CD8-positive, alpha-beta memory T cell (primary cell): ENCODE data around the gene GABBR1. TPM values are rescaled to one million over a fixed set of nuclear protein-coding genes. Genes with fewer than 3 reads are reported as not detected.

ENCODE experiments used
- CTCF ChIA-PET: fragments of 350-600 bp; sonication (Branson Sonifier 250); formaldehyde crosslinking; loops from one replicate; lab custom pipeline; 2021; ENCODE audit warnings: antibody characterized with exemption; lab: Charles Lee
- POLR2A ChIA-PET: fragments of 350-600 bp; sonication (Branson Sonifier 250); formaldehyde crosslinking; loops from one replicate; lab custom pipeline; 2021; ENCODE audit warnings: antibody characterized with exemption; lab: Charles Lee
- DNase-seq, 5 donors: peaks; one replicate each; pipeline versions ENCODE4 v3.0.0 to v3.0.0-alpha.2; 2020 to 2022; ENCODE audit warnings: mixed read lengths in 1 of 5
- H3K27ac ChIP-seq: one replicate; pipeline ENCODE4 v1.7.0; 2013; ENCODE audit warnings: low read depth, mild to moderate bottlenecking, low read length, moderate library complexity
- H3K27me3 ChIP-seq: 2 replicates; pipeline ENCODE4 v1.7.0; 2013; ENCODE audit warnings: low read length, mild to moderate bottlenecking; ENCODE audit not compliant: insufficient read depth, poor library complexity, severe bottlenecking
- H3K36me3 ChIP-seq: 2 replicates; pipeline ENCODE4 v1.7.0; 2013; ENCODE audit warnings: mild to moderate bottlenecking, low read length, moderate library complexity; ENCODE audit not compliant: insufficient read depth
- H3K4me1 ChIP-seq: 2 replicates; pipeline ENCODE4 v1.7.0; 2013; ENCODE audit warnings: mild to moderate bottlenecking, low read length, moderate library complexity; ENCODE audit not compliant: insufficient read depth
- H3K4me3 ChIP-seq: 2 replicates; pipeline ENCODE4 v1.7.0; 2013; ENCODE audit warnings: mild to moderate bottlenecking, low read length
- H3K9me3 ChIP-seq: 2 replicates; pipeline ENCODE4 v1.7.0; 2013; ENCODE audit warnings: mild to moderate bottlenecking, low read length
- H3K27ac Mint-ChIP-seq, 8 donors: one replicate each; pipeline ENCODE4 v1.8.0; 2020 to 2021; ENCODE audit warnings: mixed read lengths in 8 of 8, mild to moderate bottlenecking in 6 of 8, inconsistent platforms in 3 of 8, moderate library complexity in 3 of 8
- H3K27me3 Mint-ChIP-seq, 2 donors: one replicate each; pipeline ENCODE4 v1.8.0; 2020 to 2021; ENCODE audit warnings: mixed read lengths in 2 of 2, mild to moderate bottlenecking in 1 of 2, moderate library complexity in 1 of 2
- H3K36me3 Mint-ChIP-seq, 3 donors: one replicate each; pipeline ENCODE4 v1.8.0; 2020 to 2021; ENCODE audit warnings: mixed read lengths in 3 of 3, inconsistent platforms in 1 of 3, mild to moderate bottlenecking in 1 of 3
- H3K4me1 Mint-ChIP-seq, 3 donors: one replicate each; pipeline ENCODE4 v1.8.0; 2020 to 2021; ENCODE audit warnings: mixed read lengths in 3 of 3, inconsistent platforms in 1 of 3, mild to moderate bottlenecking in 1 of 3
- H3K4me3 Mint-ChIP-seq, 7 donors: one replicate each; pipeline ENCODE4 v1.8.0; 2020 to 2021; ENCODE audit warnings: mixed read lengths in 7 of 7, mild to moderate bottlenecking in 6 of 7, moderate library complexity in 4 of 7, inconsistent platforms in 2 of 7
- H3K9me3 Mint-ChIP-seq, 5 donors: one replicate each; pipeline ENCODE4 v1.8.0; 2020 to 2022; ENCODE audit warnings: mixed read lengths in 5 of 5, mild to moderate bottlenecking in 3 of 5, moderate library complexity in 2 of 5, inconsistent platforms in 1 of 5
- polyA plus RNA-seq: library from polyadenylated mRNA; unstranded; fragments of 300-500 nt; fragmentation: Illumina TruSeq; gene quantifications from one replicate; pipeline ENCODE4 v1.2.3, GENCODE V29; 2021
- total RNA-seq, 2 experiments: library from RNA; stranded (reverse); gene quantifications; one replicate each; pipeline ENCODE4 v1.2.3, GENCODE V29; 2021

Gene GABBR1
- total and polyA plus RNA-seq, 3 experiments from 2014 or later, result 0.45 to 8.8 (median 8.3) TPM

GRCh38 chr6:29561606-29562181, 71.3 kb downstream of the GABBR1 start:
- no peaks in the 10 kb centered on the region for H3K4me1 ChIP-seq
- Mint-ChIP-seq H3K4me1 (peaks cover 0 to 4% (median 3%) of the 10 kb centered on the region in 3 donors), H3K4me3 (no peak overlapping the region), H3K36me3 (no peaks in the 10 kb centered on the region), H3K27me3 (peaks cover 32 to 72% of the 10 kb centered on the region in 2 donors), H3K27ac (no peak overlapping the region), H3K9me3 (no peaks in the 10 kb centered on the region)
- H3K27ac ChIP-seq, result no peak overlapping the region
- H3K27me3 ChIP-seq, result no peaks in the 10 kb centered on the region
- DNase-seq, result no peak
- POLR2A ChIA-PET, result no interaction called here
- H3K4me3 ChIP-seq, result no peak overlapping the region
- H3K36me3 ChIP-seq, result no peaks in the 10 kb centered on the region
- H3K9me3 ChIP-seq, result no peaks in the 10 kb centered on the region
- CTCF ChIA-PET, result no interaction called here

GRCh38 chr6:29561091-29561490, 71.9 kb downstream of the GABBR1 start:
- peaks cover 38 to 74% of the 10 kb centered on the region in 2 donors for H3K27me3 Mint-ChIP-seq
- CTCF ChIA-PET, result no interaction called here

GRCh38 chr6:29559524-29560287, 73.3 kb downstream of the GABBR1 start, which contains the start of gene UBD:
Gene UBD (minus strand): TSS chr6:29559732. CDS start chr6:29559701, 31 bp downstream.
- no peak for DNase-seq
- Mint-ChIP-seq H3K4me1 (peaks cover 0 to 4% (median 3%) of the 10 kb centered on the region in 3 donors), H3K27me3 (peaks cover 47 to 79% of the 10 kb centered on the region in 2 donors), H3K36me3 (no peaks in the 10 kb centered on the region), H3K9me3 (no peaks in the 10 kb centered on the region), H3K27ac (peak within 1 kb of the TSS in 1 of 8 donors; percentile 16), H3K4me3 (no peak within 1 kb of the TSS)
- Histone ChIP-seq H3K27me3 (no peaks in the 10 kb centered on the region), H3K4me1 (no peaks in the 10 kb centered on the region), H3K27ac (no peak within 1 kb of the TSS), H3K9me3 (no peaks in the 10 kb centered on the region), H3K36me3 (no peaks in the 10 kb centered on the region), H3K4me3 (no peak within 1 kb of the TSS)
- POLR2A ChIA-PET, result no interaction called here
- CTCF ChIA-PET, result no interaction called here

More at GRCh38 chr6:29561091-29561490, 71.9 kb downstream of the GABBR1 start:
- Mint-ChIP-seq H3K4me3 (no peak overlapping the region), H3K4me1 (peaks cover 0 to 4% (median 3%) of the 10 kb centered on the region in 3 donors), H3K36me3 (no peaks in the 10 kb centered on the region), H3K27ac (no peak overlapping the region), H3K9me3 (no peaks in the 10 kb centered on the region)
- DNase-seq, result no peak
- Histone ChIP-seq H3K4me3 (no peak overlapping the region), H3K27ac (no peak overlapping the region), H3K9me3 (no peaks in the 10 kb centered on the region), H3K36me3 (no peaks in the 10 kb centered on the region), H3K4me1 (no peaks in the 10 kb centered on the region), H3K27me3 (no peaks in the 10 kb centered on the region)
- POLR2A ChIA-PET, result no interaction called here

GRCh38 chr6:29558439-29559079, 74.4 kb downstream of the GABBR1 start:
- Histone ChIP-seq H3K36me3 (no peaks in the 10 kb centered on the region), H3K27ac (no peak overlapping the region), H3K27me3 (peaks cover 10% of the 10 kb centered on the region), H3K9me3 (no peaks in the 10 kb centered on the region), H3K4me3 (no peak overlapping the region), H3K4me1 (peaks cover 5% of the 10 kb centered on the region)
- Mint-ChIP-seq H3K36me3 (no peaks in the 10 kb centered on the region), H3K4me3 (no peak overlapping the region), H3K27me3 (peaks cover 54 to 89% of the 10 kb centered on the region in 2 donors), H3K27ac (no peak overlapping the region), H3K4me1 (peaks cover 5 to 11% (median 10%) of the 10 kb centered on the region in 3 donors), H3K9me3 (peaks cover 0 to 1% (median 0%) of the 10 kb centered on the region in 5 donors)
- no peak for DNase-seq
- ChIA-PET CTCF (no interaction called here), POLR2A (no interaction called here)

GRCh38 chr6:29557320-29557719, 75.7 kb downstream of the GABBR1 start:
- ChIA-PET POLR2A (no interaction called here), CTCF (no interaction called here)
- H3K27me3 ChIP-seq, result peaks cover 16% of the 10 kb centered on the region
- peaks cover 14 to 18% (median 15%) of the 10 kb centered on the region in 3 donors for H3K4me1 Mint-ChIP-seq
- H3K9me3 Mint-ChIP-seq, result peaks cover 0 to 1% (median 0%) of the 10 kb centered on the region in 5 donors
- no peak overlapping the region for H3K4me3 Mint-ChIP-seq
- H3K9me3 ChIP-seq, result no peaks in the 10 kb centered on the region
- no peak for DNase-seq
- H3K36me3 Mint-ChIP-seq, result no peaks in the 10 kb centered on the region
- no peak overlapping the region for H3K4me3 ChIP-seq
- peaks cover 11% of the 10 kb centered on the region for H3K4me1 ChIP-seq
- no peak overlapping the region for H3K27ac ChIP-seq
- H3K36me3 ChIP-seq, result no peaks in the 10 kb centered on the region
- peaks cover 54 to 88% of the 10 kb centered on the region in 2 donors for H3K27me3 Mint-ChIP-seq
- no peak overlapping the region for H3K27ac Mint-ChIP-seq

- CTCF ChIA-PET, result no interaction called here
- H3K36me3 Mint-ChIP-seq, result no peaks in the 10 kb centered on the region
- Histone ChIP-seq H3K4me1 (peaks cover 11% of the 10 kb centered on the region), H3K4me3 (no peak overlapping the region), H3K9me3 (no peaks in the 10 kb centered on the region), H3K36me3 (no peaks in the 10 kb centered on the region), H3K27ac (no peak overlapping the region), H3K27me3 (peaks cover 19% of the 10 kb centered on the region)
- no peak overlapping the region for H3K4me3 Mint-ChIP-seq
- no peak overlapping the region for H3K27ac Mint-ChIP-seq
- POLR2A ChIA-PET, result no interaction called here
- peaks cover 0 to 1% (median 0%) of the 10 kb centered on the region in 5 donors for H3K9me3 Mint-ChIP-seq
- peaks cover 57 to 77% of the 10 kb centered on the region in 2 donors for H3K27me3 Mint-ChIP-seq
- no peak for DNase-seq
- peaks cover 14 to 18% (median 15%) of the 10 kb centered on the region in 3 donors for H3K4me1 Mint-ChIP-seq
Measured at GRCh38 chr6:29554764-29555163, 78.2 kb downstream of the GABBR1 start.

- peaks cover 55 to 69% of the 10 kb centered on the region in 2 donors for H3K27me3 Mint-ChIP-seq
- H3K27me3 ChIP-seq, result peaks cover 19% of the 10 kb centered on the region
- H3K27ac ChIP-seq, result no peak overlapping the region
- H3K4me1 Mint-ChIP-seq, result peaks cover 14 to 18% (median 15%) of the 10 kb centered on the region in 3 donors
- peaks cover 0 to 1% (median 0%) of the 10 kb centered on the region in 5 donors for H3K9me3 Mint-ChIP-seq
- peak overlapping the region; percentile 79 to 93 (median 82) for H3K4me3 Mint-ChIP-seq
- H3K27ac Mint-ChIP-seq, result no peak overlapping the region
- no peaks in the 10 kb centered on the region for H3K36me3 Mint-ChIP-seq
- DNase-seq, result peak in 1 of 5 donors; percentile 11
- ChIA-PET POLR2A (no interaction called here), CTCF (no interaction called here)
- H3K4me1 ChIP-seq, result peaks cover 11% of the 10 kb centered on the region
- H3K9me3 ChIP-seq, result no peaks in the 10 kb centered on the region
- no peaks in the 10 kb centered on the region for H3K36me3 ChIP-seq
- H3K4me3 ChIP-seq, result peak overlapping the region; percentile 33
Measured at GRCh38 chr6:29553268-29554057, 79.5 kb downstream of the GABBR1 start.
